ENCODE results near the gene REEP5.

The REEP5 gene

DNA sequence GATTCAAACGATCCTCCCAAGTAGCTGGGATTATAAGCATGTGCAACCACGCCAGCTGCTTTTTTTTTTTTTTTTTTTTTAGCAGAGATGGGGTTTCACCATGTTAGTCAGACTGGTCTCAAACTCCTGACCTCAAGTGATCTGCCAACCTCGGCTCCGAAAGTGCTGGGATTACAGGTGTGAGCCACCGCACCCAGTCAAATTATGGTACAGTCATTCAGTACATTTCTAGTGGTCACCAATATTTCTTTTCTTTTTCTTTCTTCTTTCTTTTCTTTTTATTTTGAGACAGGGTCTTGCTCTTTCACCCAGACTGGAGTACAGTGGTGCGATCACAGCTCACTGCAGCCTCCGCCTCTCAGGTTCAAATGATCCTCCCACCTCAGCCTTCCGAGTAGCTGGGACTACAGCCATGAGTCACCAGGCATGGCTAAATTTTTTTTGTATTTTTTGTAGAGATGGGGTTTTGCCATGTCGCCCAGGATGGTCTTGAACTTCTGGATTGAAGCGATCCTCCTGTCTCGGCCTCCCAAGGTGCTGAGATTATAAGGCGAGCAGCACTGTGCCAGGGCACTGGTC lies 29.2 kb upstream of the REEP5 start:
- H3K4me3 ChIP-seq (ENCODE audit: control insufficient read depth, low read depth, low read length): no peak overlapping the region
- DNase-seq (ENCODE audit: low read depth): no peak
- TF ChIP-seq, protein P1, sequence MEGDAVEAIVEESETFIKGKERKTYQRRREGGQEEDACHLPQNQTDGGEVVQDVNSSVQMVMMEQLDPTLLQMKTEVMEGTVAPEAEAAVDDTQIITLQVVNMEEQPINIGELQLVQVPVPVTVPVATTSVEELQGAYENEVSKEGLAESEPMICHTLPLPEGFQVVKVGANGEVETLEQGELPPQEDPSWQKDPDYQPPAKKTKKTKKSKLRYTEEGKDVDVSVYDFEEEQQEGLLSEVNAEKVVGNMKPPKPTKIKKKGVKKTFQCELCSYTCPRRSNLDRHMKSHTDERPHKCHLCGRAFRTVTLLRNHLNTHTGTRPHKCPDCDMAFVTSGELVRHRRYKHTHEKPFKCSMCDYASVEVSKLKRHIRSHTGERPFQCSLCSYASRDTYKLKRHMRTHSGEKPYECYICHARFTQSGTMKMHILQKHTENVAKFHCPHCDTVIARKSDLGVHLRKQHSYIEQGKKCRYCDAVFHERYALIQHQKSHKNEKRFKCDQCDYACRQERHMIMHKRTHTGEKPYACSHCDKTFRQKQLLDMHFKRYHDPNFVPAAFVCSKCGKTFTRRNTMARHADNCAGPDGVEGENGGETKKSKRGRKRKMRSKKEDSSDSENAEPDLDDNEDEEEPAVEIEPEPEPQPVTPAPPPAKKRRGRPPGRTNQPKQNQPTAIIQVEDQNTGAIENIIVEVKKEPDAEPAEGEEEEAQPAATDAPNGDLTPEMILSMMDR (IDR thresholded peaks at IDR 0.05; ENCODE audit: control insufficient read depth, insufficient read depth, low read depth, low read length, missing control alignments): no peak

DNA sequence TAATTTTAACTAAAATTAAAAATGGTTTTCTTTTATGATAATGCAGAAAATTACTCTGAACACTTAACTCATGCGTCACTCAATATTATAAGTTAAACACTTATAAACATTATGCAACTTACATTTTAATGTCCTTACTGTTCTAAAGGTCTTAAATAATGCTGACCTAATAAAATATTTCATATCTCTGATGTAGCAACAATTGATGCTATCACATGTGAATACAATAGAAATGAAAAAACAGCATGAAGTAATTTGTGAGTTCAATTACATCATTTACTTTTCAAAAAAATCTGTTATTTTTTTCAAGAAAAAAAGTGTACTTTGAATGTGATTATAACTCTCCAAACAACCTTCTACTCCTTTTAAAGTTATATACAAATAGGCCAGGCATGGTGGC lies 26.4 kb upstream of the REEP5 start:
- no peak for DNase-seq (ENCODE audit: low read depth)
- H3K4me3 ChIP-seq (ENCODE audit: control insufficient read depth, low read depth, low read length): no peak overlapping the region
- TF ChIP-seq, protein P1 (IDR thresholded peaks at IDR 0.05; ENCODE audit: control insufficient read depth, insufficient read depth, low read depth, low read length, missing control alignments): no peak

DNA sequence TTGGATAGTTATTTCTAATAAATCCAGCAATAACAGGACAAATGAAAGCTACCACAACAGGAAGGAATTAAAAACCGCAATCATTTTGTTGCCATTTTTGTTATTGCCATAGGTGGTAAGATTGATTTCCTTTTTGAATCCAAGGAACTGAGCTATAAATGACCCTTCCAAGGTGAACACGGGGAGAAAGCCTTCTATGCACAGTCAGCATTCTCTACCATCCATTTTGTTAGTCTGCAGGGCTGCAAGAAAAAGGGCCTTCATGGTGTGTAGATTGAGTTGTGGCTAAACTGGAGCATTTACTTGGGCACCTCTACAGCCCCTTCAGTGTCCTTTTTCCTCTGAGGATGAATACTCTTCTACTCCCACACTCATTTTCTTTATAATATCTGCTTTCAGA lies 18.6 kb upstream of the REEP5 start:
- H3K4me3 ChIP-seq (ENCODE audit: control insufficient read depth, low read depth, low read length): no peak overlapping the region
- no peak for DNase-seq (ENCODE audit: low read depth)
- TF ChIP-seq, protein P1 (IDR thresholded peaks at IDR 0.05; ENCODE audit: control insufficient read depth, insufficient read depth, low read depth, low read length, missing control alignments): no peak

DNA sequence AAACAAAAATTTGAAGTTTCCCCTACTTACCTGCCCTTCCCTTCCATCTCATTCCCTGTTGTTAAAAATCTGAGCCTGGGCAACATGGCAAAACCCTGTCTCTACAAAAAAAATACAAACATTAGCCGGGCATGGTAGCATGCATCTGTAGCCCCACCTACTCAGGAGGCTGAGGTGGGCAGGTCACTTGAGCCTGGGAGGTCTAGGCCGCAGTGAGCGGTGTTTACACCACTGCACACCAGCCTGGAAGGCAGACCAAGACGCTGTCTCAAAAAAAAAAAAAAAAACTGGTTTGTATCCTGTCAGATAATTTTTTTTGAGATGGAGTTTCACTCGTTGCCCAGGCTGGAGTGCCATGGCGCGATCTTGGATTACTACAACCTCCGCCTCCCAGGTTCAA lies 16.3 kb upstream of the REEP5 start:
- no peak for DNase-seq (ENCODE audit: low read depth)
- H3K4me3 ChIP-seq (ENCODE audit: control insufficient read depth, low read depth, low read length): no peak overlapping the region
- TF ChIP-seq, protein P1 (IDR thresholded peaks at IDR 0.05; ENCODE audit: control insufficient read depth, insufficient read depth, low read depth, low read length, missing control alignments): no peak

DNA sequence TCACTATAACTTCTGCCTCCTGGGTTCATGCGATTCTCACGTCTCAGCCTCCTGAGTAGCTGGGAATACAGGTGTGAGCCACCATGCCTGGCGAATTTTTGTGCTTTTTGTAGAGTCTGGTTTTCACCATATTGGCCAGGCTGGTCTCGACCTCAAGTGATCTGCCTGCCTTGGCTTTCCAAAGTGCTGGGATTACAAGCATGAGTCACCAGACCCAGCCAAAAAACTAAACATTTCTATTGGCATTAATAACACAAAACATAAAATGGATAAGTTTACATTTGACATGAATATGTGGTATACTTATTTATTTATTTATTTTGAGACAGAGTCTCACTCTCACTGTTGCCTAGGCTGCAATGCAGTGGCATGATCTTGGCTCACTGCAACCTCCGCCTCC lies 13.6 kb upstream of the REEP5 start:
- H3K4me3 ChIP-seq (ENCODE audit: control insufficient read depth, low read depth, low read length): no peak overlapping the region
- TF ChIP-seq, protein P1 (IDR thresholded peaks at IDR 0.05; ENCODE audit: control insufficient read depth, insufficient read depth, low read depth, low read length, missing control alignments): no peak
- DNase-seq (ENCODE audit: low read depth): no peak

DNA sequence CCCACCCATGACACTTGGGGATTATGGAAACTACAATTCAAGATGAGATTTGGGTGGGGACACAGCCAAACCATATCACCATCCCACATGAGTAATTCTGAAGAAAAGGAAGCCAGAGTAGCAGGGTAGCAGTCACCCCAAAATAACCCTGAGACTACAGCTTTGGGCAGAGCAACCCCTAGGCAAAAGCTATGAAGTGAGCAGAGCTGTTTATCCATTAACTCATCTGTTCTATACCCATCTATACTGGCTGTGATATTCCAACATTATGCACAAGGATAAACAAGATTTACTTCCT lies 12.3 kb upstream of the REEP5 start:
- TF ChIP-seq, protein P1 (IDR thresholded peaks at IDR 0.05; ENCODE audit: control insufficient read depth, insufficient read depth, low read depth, low read length, missing control alignments): no peak
- H3K4me3 ChIP-seq (ENCODE audit: control insufficient read depth, low read depth, low read length): no peak overlapping the region
- DNase-seq (ENCODE audit: low read depth): no peak

All from AG09309 (cell line).